GM18517 (cell line): ENCODE measurements around the gene JADE3.
A peak's percentile ranks its signal among the peaks of the same experiment; 100 is the strongest.

Experiments used
- ATAC-seq: cut with Tn5 transposase; IDR thresholded peaks from one replicate; pipeline ENCODE4 v1.9.1; 2021; ENCODE audit warnings: mild to moderate bottlenecking, moderate library complexity; ENCODE audit not compliant: unreplicated experiment

Gene JADE3

DNA sequence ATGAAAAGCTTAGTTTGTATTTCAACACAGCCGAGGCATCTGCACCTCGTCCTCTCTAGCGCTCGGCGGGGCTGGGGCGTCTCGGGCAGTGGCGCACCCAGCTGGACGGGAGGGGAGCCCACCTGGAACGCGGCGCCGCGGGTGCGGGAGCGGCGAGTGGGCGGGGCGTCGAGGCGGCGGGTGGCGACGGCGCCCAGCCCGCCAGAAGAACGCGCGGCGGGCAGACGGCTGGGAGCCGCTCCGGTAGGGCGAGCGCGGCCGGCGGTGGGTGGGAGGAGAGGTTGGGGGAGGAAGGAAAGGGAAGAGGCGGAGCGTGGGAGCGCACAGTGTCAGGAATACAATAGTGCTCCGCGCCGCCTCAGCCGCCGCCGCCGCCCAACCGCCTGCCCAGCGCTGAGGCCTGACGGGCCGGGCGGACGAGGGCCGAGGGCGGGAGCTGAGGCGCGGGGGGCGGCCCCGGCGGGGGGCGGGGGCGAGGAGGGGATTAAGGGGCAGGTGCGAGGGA is at the start of gene JADE3:
Gene JADE3 (plus strand): TSS at position 324 of the 505 bp plus-strand sequence. CDS start 72,474 bp downstream, outside the sequence.
- ATAC-seq, result no peak

DNA sequence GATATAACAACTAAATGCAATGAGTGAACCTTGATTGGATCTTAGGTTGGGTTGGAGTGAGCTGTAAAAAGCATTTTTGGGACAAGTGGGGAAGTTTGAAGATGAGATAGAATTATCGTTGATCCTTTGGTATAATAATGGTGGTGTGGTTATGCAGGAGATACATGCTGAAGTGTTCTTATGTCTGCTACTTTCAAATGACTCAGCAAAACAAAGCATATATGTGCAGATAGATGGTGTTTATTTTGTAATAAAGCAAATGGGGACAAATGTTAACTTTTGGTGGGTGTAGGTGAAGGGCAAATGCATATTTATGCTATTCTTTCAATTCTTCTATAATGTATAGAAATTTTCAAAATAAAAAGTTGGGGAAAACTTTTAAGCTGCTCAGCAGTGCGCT is 49.1 kb upstream of the JADE3 start:
- ATAC-seq, result no peak

DNA sequence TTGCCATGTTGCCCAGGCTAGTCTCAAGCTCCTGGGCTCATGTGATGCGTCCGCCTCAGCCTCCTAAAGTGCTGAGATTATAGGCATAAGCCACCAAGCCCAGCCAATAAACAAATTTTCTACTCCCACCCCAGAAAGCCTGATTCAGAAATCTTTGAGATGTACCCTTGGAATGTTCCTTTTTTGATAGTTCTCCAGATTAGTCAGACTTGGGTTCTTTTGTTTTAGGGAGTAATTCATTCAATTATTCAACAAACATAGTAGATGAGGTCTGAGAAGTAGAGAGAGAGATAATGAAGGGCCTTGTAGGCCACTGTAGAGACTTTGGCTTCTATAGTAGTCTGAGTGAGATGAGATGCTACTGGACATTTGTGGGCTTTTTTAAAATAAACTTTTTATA is 47.6 kb upstream of the JADE3 start:
- ATAC-seq, result no peak

DNA sequence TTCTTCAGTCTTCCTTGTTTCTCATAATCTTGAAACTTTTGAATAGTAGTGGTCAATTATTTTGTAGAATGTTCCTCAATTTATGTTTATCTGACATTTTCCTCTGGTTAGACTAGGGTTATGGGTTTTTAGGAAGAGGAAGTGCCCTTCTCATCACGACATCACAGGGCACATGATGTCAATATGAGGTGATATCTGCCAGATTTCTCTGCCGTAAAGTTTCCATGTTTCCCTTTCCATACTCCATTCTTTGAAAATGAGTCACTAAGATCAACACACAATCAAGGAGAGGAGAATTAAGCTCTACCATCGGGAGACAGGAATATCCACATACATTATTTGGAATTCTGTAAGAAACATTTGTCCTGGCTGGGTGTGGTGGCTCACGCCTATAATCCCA is 46.9 kb upstream of the JADE3 start:
- ATAC-seq, result no peak

DNA sequence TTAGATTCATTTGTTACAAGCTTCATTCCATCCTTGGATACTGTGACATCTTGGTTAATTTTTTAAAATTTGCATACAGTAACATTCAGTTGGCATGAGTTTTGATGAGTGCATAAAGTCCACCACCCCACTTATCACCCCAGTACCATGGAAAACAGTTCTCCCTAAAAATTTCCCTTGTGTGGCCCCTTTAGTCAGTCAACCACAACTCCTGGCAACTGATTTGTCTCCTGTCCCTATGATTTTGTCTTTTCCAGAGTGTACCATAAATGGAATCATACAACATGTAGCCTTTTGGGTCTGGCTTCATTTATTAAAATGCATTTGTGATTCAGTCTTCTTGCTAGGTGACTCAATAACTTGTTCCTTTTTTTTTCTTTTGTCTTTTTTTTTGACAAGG is 45.5 kb upstream of the JADE3 start:
- no peak for ATAC-seq

DNA sequence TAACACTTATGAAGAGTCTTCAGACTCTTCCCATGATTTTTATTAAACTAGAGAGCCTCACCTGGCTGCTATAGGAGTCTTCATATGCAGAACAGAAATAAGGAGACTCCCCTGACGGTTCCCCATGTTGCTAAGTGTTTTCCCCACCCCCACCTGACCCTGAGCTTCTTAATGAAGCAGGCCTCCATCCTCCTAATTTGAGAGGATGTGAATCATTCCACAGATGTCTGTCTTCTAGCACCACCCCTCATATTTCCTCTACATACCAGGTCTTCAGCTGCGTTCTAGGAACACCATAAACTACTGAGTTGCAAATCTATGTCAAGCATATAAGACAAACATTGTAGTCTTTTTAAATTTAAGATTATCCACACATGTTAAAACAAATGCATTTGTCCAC is 38.5 kb upstream of the JADE3 start:
- ATAC-seq, result no peak

DNA sequence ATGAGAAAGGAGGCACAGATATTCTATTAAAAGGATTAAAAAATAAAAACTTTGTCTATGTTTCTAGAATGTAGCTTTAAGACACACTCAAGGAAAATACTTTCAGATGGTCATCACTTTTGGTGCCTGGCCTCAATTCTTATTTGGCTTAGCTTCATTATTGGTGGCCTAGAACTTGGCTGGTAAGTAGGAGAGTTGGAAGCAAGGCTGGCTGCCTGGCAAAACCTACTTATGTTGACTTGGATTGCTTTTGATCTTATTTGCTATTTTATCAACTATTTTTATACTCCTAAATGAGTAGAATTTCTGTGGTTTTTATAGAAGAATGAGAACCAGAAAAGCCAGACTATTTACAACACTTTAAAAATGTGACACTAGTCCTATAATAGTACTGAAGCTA is 35.3 kb upstream of the JADE3 start:
- no peak for ATAC-seq

DNA sequence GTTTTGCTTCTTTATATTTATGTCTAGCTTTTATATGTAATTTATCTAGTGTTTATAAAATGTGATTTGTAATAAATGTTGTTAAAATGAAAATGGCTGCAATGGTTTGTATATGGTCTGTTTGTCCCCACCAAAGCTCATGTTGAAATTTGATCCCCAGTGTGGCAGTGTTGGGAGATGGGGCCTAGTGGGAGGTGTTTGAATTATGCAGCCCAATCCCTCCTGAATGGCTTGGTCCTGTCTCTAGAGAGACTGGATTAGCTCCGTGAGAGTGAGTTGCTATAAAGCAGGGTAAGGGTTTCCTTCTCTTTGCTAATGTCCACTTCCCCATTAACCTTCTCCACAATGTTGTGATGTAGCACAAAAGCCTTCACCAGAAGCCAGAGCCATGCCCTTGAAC is 30.0 kb upstream of the JADE3 start:
- no peak for ATAC-seq

DNA sequence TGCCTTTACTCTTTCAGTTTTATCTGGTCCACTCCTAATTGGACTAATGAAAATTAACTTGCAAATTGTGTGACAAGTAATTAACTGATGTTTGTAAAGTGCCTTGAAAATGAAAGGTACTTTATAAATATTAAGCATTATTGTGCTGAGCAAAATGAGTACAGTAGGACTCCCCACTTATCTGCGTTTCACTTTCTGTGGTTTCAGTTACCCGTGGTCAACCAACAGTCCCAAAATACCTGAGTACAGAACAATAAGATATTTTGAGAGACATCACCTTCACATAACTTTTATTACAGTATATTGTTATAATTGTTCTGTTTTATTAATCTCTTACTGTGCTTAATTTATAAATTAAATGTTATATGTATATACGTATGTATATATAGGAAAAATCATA is 27.4 kb upstream of the JADE3 start:
- no peak for ATAC-seq

DNA sequence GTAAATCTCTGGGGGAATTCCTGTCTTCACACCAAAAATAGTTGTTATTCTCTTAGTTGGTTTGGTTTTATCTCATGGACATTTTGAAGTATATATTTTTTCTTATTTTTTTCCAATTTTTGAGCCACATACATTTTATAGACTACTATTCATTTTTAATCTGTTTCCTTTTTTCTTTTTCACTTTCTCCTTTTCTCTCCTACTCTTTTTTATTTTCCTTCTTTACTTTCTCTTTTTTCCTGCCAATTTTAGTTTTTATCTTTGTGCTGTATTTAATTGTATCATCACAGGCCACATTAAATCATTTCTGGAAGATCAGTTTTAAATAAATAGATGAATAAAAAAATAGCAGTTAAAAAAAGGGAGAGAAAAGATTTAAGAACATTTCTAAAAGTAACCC is 14.0 kb upstream of the JADE3 start:
- no peak for ATAC-seq

DNA sequence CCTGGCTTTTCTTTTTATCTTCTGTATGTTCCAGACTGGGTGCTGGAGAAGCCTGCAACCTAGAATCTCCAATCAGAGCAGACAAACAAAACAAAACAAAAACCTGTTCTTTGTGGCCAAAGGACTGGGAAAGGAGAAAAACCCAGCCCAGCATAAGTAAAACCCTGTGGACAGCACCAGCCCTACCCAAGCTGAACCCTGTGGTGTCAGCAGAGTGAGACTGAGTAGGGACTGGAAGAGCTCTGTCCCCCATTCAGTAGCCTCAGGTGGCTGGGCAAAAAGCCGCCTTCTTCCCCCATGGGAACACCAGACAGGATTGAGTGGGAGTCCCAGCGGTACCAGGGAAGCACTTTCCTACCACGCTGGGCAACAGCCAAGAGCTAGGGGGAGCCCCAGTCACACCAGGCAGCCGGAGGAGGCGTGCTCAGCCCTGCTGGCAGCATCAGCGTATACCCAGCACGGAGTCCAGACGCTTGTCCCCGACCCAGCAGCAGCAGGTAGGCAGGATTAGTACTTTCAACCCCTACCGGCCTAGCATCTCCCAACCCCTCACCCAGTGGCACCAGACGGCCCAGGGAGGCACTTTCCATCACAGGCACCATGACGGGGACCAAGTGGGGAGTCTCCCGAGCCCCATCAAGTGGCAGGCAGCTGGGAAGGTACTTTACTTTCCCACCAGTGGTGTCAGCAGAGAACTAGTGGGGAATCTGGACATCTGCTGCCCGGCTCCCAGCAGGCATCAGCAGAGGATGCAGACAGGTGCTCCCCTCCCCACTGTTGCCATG is 8.6 kb upstream of the JADE3 start:
- peak; percentile 74 for ATAC-seq

DNA sequence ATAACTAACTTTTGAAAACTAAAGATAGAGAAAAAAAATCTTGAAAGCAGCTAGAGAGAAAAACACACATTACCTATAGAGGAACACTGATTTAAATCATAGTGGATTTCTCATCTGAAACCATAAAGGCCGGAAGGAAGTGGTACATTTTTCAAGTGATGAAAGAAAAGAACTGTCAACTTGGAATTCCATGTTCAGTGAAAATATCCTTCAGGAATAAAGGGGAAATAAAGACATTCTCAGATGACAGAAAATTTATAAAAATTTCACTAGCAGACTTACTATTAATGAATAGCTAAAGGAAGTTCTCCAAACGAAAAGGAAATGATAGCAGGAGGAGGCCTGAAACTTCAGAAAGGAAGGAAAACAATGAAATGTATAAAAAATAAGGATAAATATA is 7.6 kb upstream of the JADE3 start:
- no peak for ATAC-seq

DNA sequence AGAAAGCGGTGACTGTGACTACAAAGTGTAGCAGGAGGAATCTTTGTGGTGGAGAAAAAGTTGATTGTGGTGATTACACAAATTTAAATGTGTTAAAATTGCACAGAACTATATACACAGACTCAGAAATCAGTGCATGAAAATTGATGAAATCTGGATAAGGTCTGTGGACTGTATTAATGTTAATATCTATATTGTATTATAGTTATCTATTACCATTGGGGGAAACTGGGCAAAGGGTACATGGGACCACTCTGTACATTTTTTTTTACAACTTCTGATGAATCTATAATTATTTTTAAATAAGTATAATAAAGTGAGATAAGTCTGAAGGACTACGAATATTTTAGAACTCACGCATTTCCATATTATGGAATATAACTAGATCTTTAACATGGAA is 1.8 kb upstream of the JADE3 start:
- ATAC-seq, result no peak

DNA sequence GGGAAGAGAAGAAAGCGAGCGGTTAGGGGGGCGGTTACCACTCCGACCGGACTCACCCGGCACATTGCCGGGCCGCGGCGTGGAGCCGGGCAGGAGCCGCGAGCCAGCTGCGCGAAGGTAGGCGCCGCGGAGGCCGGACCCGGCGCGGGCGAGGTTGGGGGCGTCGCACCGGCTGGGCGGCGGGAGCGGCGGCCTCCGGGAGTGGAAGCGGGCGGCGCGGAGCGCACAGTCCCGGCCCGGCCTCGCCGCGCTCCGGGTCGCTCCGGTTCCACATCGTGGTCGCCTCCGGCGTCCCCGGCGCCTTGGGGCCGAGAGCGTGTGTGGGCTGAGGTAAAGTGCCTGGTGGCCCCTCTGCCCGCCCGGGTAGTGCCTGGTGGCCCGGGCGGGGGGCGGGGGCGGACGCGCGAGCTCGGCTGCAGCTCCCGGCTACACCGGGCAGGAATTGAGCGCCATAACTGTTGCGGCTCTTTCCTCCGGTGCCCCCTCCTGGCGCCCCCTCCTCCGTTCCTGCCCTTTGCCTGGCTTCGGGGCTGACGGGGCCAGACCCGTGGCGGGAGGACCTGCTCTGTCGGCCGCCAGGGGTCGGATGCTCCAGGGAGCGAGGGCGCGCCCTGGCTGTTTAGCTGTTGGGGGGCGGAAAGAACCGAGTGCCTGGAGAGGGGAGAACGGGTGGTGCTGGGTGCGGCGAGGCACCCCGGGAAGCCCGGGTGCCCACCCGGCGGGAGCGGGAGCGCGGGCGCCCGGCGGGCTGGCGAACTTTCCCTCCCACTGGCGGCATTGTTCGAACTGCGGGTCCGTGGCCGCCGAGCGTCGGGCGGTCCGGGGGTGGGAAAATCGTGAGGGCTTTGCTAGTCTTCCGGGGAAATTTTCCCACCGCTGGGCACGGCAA is 626 bp downstream of the JADE3 start:
- no peak for ATAC-seq

DNA sequence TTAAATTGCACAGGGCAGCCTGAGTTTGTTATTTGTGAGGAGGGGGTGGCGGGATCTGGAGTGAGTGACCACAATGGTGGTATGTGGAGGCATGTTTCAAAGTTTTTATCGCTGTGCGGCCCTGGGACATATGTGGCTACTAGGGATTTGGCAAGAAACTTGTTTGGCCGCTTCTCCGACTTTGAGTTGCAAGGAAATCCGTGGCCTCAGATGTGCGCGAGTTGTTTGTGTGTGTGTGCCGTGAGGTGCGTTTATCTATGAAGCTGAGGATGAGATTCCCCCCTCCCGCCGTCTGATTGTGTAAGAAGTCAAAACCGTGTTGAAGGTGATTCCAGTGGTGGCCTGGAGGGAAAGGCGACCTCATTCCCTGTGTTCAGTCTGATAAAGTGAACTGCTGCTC is 1.4 kb downstream of the JADE3 start:
- ATAC-seq, result no peak

DNA sequence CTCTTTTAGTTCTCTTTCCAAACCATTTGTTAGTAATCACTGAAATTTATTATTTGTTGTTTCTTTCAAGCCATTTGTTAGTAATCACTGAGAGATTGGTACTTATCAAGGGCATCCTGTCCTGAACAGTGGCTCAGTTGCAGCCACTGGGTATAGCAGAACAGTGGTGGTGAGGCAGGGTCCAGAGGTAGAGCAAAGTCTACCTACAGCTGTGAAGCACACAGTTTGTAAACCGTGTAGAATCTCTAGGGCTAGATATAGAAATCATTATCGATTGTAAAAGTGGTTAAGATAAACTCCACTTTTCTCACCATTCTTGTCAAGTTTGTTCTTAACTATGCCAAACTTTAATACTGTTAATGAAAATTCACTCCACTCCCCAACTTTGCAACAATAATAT is 4.1 kb downstream of the JADE3 start:
- no peak for ATAC-seq

DNA sequence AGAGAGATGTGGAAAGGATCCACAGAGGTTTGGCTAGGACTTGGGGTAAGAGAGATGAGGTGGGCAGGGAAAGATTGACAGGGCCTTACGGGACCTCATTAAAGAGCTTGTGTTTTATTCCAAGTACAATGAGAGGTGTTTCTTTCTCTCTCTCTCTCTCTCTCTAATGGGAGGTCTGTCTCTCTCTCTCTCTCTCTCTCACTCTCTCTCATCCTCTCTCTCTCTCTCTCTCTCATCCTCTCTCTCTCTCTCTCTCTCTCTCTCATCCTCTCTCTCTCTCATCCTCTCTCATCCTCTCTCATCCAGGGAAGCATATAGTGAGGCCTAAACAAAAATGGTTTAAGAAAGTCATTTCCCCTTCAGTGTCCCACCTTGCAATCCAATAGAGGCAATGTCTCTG is 5.4 kb downstream of the JADE3 start:
- no peak for ATAC-seq

DNA sequence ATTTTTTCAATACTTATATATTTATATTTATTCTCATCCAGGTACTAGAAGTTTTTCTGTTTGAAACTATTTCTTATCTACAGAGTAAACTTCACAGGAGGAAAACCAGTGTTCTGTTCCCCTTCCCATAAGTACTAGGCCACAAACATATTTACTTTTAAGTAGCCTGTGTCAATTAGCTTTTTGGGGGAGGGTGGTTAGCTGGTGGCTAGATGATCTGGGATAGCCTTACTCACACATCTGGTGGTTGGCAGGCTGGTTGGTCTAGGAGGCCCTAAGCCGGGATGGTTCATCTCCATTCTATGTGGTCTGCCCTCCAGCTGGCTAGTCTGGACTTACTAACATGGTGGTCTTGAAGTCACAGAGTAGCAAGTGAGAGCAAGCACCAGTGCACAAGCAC is 6.2 kb downstream of the JADE3 start:
- ATAC-seq, result no peak

DNA sequence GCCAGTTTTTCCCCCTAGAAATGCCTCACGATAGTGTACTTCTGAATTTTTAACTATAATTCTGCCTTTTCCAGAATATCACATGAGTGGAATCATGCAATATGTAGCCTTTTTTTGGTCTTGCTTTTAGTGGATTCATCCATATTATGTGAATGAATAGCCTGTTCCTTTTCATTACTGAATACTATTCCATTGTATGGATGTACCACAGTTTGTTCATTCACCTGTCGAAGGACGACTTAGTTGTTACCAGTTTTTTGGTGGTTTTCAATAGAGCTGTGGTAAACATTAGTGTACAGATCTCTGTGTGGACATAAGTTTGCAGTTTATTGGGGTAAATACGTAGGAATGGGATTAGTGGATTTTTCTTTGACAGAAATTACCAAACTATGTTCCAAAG is 8.0 kb downstream of the JADE3 start:
- ATAC-seq, result no peak

DNA sequence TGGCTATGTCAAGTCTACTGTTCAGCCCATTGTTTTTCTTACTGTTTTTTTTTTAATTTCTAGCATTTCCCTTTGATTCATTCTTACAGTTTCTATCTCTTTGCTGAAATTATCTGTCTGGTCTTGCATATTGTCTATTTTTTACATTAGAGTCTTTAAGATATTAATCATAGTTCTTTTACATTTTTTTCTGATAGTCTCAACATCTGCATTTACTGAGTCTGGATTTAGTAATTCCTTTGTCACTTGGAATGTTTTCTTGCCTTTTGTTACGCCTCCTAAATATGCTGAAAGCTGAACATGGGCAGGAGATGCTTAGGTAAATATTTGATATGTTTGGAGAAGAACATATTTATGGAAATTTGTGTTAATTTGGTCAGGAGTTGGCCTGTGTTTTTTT is 10.4 kb downstream of the JADE3 start:
- no peak for ATAC-seq

DNA sequence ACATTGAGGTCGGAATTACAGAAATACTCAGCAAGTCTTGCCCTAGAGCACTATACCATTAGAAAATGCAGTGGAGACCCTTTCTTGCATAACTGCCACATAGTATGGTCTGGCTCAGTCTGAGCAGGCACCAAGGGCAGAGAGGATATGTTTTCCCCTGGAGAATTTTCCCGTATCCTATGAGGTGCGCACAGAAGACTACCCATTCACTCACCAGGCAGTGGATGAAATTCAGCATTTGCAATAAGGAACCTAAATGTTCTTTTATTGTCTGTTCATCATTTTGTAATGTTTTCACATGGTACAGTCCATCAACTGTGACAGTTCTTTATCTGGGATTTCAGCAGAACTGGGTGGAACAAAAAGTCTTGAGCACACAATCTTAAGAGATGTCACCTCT is 15.5 kb downstream of the JADE3 start:
- no peak for ATAC-seq
